Thyroid gland (tissue), 4 donors: ENCODE results near the gene MYBBP1A.

Experiments used
- CTCF ChIP-seq, 6 experiments: fragments of 200-600 bp in 3 of 6; fragments of 450-650 bp in 3 of 6; sonication (generic) in 3 of 6; IDR thresholded peaks; one replicate each; pipeline ENCODE4 v1.5.1; 2016 to 2019; ENCODE audit warnings: antibody characterized with exemption in 6 of 6, mild to moderate bottlenecking in 2 of 6, inconsistent platforms in 1 of 6, moderate library complexity in 1 of 6
- POLR2A ChIP-seq, 2 donors: fragments of 450-650 bp; IDR thresholded peaks; one replicate each; pipeline ENCODE4 v1.6.1; 2017; ENCODE audit warnings: antibody characterized with exemption in 2 of 2, mild to moderate bottlenecking in 2 of 2, moderate library complexity in 1 of 2

GRCh38 chr17:4569591-4569990, 14.4 kb upstream of the MYBBP1A start:
- no peak for TF ChIP-seq CTCF (IDR thresholded peaks at IDR 0.05)
- no peak for TF ChIP-seq POLR2A (IDR thresholded peaks at IDR 0.05)
